GM20431 (cell line): Measurements from ENCODE around the gene OSBPL2.

Source experiments
- in situ Hi-C: fragments of 300-500 bp; cut with MseI, MboI; formaldehyde crosslinking; loops from one replicate; pipeline ENCODE4 v1.15.0; 2020; ENCODE audit warnings: low sequenced_read_pairs; ENCODE audit not compliant: unreplicated experiment

Gene OSBPL2

DNA sequence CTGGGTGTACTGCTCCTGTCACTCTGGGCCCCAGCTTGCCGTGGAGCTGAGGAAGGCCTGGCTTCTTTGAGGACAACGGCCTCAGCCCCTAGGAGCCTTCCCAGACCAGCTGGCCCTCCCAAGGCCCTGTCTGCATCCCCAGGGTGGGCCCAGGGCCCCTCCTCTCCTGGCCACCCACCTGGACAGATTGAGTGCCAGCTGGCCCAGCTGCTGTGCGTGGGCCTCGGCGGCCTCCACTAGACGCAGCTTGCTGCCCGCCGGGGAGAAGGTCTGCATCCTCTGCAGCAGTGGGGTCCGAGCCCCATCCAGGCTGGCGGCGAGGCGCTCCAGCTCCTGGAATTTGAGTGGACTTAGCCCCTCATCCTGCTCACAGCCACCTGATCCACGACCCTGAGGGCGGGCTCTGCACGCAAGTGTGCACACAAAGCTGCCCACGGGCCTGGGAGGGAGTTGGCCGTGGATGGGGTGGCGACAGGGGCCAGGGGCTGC lies 78.9 kb downstream of the OSBPL2 start:
- in situ Hi-C loops = no loop called here

GRCh38 chr20:62318400-62319345 lies 80.4 kb downstream of the OSBPL2 start:
- in situ Hi-C loops = no loop called here

GRCh38 chr20:62319346-62319909 lies 81.1 kb downstream of the OSBPL2 start:
- in situ Hi-C loops = no loop called here

DNA sequence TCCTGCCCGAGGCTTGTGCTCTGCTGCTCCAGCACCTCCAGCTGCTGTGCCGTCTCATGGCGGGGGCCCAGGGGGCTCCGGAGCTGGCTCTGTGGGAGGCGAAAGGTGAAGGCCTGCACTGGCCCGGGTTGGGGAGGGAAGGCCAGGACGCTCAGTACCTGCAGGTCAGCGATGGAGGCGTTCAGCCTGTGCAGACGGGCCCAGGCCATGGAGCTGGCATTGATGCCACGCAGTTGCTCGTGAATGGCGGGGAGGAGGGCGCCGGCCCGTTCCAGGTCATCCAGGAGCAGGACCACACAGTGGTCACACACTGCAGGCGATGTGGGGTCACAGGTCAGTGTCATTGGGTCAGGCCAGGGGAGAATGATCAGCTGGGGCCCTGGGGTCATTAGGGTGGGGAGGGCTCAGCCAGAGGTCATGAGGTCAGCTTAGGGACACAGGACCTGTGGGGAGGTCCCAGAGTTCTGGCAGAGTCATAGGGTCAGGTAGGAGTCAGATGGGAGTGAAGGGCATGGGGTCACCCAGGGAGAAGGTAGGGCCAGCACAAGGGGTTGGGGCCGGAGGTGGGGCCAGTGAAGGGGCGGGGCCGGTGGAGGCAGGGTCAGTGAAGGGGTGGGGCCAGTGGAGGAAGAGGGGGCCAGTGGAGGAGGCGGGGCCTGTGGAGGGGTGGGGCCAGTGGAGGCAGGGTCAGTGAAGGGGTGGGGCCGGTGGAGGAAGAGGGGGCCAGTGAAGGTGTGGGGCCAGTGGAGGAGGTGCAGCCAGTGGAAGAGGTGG lies 82.4 kb downstream of the OSBPL2 start:
- in situ Hi-C loops = no loop called here

DNA sequence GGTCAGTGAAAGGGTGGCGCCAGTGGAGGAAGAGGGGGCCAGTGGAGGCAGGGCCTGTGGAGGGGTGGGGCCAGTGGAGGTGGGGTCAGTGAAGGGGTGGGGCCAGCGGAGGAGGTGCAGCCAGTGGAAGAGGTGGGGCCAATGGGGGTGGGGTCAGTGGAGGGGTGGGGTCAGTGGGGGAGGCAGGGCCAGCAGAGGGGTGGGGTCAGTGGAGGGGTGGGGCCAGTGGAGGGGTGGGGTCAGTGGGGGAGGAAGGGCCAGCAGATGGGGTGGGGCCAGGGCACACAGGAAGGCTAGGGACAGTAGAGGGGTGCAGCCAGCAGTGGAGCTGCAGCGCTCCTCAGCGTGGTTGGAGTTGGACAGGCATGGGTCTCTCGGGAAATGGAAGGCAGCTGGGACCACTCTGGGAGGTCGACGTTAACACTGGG lies 83.2 kb downstream of the OSBPL2 start:
- in situ Hi-C loops = no loop called here

DNA sequence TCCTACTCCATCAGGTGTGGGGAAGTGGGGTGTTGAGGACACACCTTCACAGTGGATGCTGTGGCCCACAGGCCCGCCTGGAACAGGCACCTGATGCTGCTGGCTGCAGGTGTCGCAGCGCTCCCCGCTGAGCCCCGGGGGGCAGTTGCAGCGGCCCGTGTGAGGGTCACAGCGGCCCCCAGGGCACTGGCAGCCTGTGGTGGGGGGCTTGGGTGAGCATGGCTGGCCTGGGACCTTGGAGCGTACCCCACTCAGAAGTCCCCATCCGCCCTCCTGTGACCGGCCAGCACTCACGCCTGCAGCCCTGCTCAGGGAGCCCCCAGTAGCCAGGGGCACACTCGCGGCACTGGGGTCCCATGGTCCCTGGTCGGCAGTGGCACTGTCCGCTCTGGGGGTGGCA lies 83.7 kb downstream of the OSBPL2 start:
- in situ Hi-C loops = no loop called here

- in situ Hi-C loops = no loop called here
Observed at GRCh38 chr20:62322492-62323041, 84.2 kb downstream of the OSBPL2 start.

- in situ Hi-C loops = no loop called here
Observed at GRCh38 chr20:62323146-62323979, 85.0 kb downstream of the OSBPL2 start.

DNA sequence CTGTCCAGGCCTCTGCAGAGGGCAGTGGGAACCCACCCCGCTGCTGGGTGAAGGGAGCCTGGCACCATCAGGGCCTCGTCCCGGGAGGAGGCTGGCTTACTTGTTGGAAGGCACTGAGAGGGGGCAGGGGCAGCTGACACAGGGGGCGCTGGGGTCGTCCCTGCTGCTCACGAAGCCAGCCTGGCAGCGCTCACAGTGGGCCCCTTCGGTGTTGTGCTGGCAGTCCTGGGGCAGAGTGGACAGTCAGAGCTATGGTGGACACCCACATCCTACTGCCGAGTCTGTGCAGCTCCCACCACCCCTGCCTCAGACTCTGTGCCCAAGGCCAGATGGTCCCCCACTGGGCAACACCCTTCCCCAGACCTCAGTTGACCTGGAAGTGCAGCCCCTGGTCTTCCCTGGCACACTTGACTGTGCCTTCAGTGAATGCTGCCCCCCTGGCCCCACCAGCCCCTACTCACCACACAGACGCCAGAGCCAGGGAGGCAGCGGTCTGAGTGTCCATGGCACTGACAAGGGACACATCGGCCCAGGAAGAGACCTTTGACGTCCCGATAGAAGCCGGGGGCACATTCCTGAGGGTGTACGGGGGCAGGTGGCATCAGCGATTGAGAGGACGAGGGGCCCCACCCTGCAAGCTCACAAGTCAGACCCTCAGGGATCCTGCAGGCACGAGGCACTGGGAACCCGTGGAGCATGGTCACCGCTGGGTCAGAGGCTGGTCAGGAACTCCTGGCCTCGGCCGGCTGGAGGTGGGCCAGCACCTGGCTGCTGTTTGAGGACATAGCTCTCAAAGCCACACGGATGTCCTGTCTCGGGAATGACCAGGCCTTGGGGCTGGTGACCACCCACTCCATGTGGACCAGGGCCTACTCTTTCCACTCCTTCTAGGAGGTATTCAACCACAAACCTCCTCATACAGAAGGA lies 85.9 kb downstream of the OSBPL2 start:
- in situ Hi-C loops = no loop called here

- in situ Hi-C loops = no loop called here
Observed at GRCh38 chr20:62325172-62325905, 87.0 kb downstream of the OSBPL2 start.

DNA sequence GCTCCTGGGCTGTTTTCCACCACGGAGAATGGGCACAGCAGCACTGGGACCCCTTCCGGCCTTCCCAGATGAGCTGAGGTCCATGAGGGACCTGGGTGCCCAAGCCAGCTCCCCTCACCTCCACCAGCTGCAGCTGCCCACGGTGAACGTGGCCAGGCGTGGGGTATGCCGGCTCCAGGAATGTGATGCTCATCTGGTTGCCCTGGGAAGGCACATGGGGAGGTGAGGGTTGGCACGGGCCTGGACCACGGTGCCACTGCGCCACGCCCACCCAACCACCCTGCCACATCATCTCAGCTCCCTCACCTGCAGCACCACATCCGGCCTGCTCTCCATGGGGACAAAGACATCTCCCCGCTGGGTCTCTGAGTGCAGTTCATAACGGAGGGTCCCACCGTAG lies 88.2 kb downstream of the OSBPL2 start:
- in situ Hi-C loops = no loop called here

- in situ Hi-C loops = no loop called here
Observed at GRCh38 chr20:62326959-62327725, 88.8 kb downstream of the OSBPL2 start.

- in situ Hi-C loops = no loop called here
Observed at GRCh38 chr20:62327726-62328495, 89.6 kb downstream of the OSBPL2 start.

- in situ Hi-C loops = no loop called here
Observed at GRCh38 chr20:62328684-62329388, 90.5 kb downstream of the OSBPL2 start.

DNA sequence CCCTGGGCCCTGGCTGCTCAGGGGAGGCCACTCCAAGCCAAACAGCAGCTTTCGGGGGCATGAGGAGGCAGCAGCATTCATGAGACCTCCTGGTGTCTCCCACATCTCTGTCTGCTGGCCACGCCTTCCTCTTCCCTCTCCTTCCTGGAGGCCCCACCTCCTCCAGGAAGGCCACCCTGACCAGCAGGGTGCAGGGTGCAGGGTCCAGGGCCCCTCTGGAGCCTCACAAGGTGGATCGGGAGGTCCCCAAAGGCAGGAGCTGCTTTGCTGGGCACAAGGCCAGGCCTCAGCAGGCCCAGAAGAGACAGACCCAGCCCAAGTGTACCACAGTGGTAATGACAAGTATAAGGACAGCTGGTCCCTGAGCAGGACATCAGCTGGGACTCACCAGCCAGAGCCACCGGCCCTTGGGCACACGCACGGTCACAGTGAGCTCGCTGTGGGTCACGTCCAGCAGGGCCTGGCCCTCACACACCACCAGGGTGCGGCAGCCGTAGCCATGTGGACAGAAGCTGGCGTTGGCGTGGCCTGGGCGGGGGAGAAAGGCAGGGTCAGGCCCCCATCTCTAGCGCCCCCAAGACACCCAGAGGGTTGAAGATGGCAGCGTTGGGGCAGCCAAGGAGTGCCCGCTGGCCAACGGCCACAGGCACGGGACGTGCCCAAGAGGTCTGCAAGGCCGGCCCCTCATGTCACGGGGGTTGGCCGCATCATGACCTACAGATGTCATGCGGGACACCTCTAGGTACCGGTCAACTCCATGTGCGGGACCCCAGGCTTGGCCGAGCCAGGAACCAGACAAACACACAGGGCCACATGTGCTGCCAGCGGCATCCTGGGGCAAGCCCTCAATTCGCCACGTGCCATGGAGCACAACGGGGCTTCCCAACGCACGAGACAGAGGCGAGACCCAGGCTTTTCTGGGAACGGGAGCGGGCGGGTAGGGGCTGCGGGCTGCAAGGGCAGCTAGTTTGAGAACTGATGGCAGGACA lies 91.4 kb downstream of the OSBPL2 start:
- in situ Hi-C loops = no loop called here
